Heart left ventricle (tissue), 16 donors: Measurements from ENCODE around the gene ETV2. TPM values are rescaled to one million over a fixed set of nuclear protein-coding genes. Genes with fewer than 3 reads are reported as not detected.
"Not testable (repeated sequence)": the region's sequence is repeated elsewhere in the genome, so short reads cannot be mapped to it uniquely, and the experiment has no call there.

ENCODE experiments used
- ATAC-seq, 4 donors: fragments of 200-7000 bp; cut with Tn5 transposase; one replicate each; pipeline ENCODE4 v1.9.1; 2020 to 2022; ENCODE audit warnings: moderate library complexity in 4 of 4, mild to moderate bottlenecking in 3 of 4, moderate number of reproducible peaks in 1 of 4
- DNase-seq, 5 donors: peaks; one replicate each; pipeline ENCODE4 v3.0.0-alpha.2; 2020
- H3K27ac ChIP-seq, 12 donors: fragments of 200-600 bp; sonication (generic) in 4 of 12; one replicate each; pipeline versions ENCODE4 v1.5.0 to v1.8.0; 2016 to 2022; ENCODE audit warnings: mild to moderate bottlenecking in 2 of 12
- H3K27me3 ChIP-seq, 9 donors: fragments of 200-600 bp; sonication (generic) in 2 of 9; one replicate each; pipeline versions ENCODE4 v1.5.1 to v1.8.0; 2016 to 2022; ENCODE audit warnings: mild to moderate bottlenecking in 3 of 9
- H3K36me3 ChIP-seq, 9 donors: fragments of 200-600 bp; sonication (generic) in 2 of 9; one replicate each; pipeline versions ENCODE4 v1.5.0 to v1.8.0; 2018 to 2022; ENCODE audit warnings: mild to moderate bottlenecking in 2 of 9
- H3K4me1 ChIP-seq, 12 donors: fragments of 200-600 bp; sonication (generic) in 4 of 12; one replicate each; pipeline versions ENCODE4 v1.5.0 to v1.8.0; 2016 to 2022; ENCODE audit warnings: mild to moderate bottlenecking in 3 of 12
- H3K4me3 ChIP-seq, 12 donors: fragments of 200-600 bp; sonication (generic) in 4 of 12; one replicate each; pipeline versions ENCODE4 v1.5.0 to v1.8.0; 2017 to 2022; ENCODE audit warnings: mild to moderate bottlenecking in 9 of 12, moderate library complexity in 4 of 12
- H3K9me3 ChIP-seq, 12 donors: fragments of 200-600 bp; sonication (generic) in 4 of 12; one replicate each; pipeline versions ENCODE4 v1.5.0 to v1.8.0; 2016 to 2022; ENCODE audit warnings: mild to moderate bottlenecking in 1 of 12
- CTCF ChIP-seq, 12 donors: fragments of 200-600 bp; sonication (generic) in 4 of 12; IDR thresholded peaks; one replicate each; pipeline versions ENCODE4 v1.5.0 to v1.8.0; 2018 to 2022; ENCODE audit warnings: antibody characterized with exemption in 12 of 12, mild to moderate bottlenecking in 5 of 12
- POLR2A ChIP-seq, 2 donors: fragments of 450-650 bp; IDR thresholded peaks; one replicate each; pipeline ENCODE4 v1.6.1; 2017; ENCODE audit warnings: antibody characterized with exemption in 2 of 2, mild to moderate bottlenecking in 2 of 2, moderate library complexity in 2 of 2
- WGBS, 4 donors: extraction: QIAGEN DNeasy Blood & Tissue Kit in 2 of 4; methylation state at CpG; one replicate each; pipeline versions ENCODE4 v1.1.5 to v1.1.7; 2013 to 2018; 5-methylcytosine and 5-hydroxymethylcytosine counted together
- intact Hi-C, 10 donors: fragments of 100-400 bp; cut with DNase I; formaldehyde crosslinking; loops; one replicate each; pipeline versions ENCODE4 v1.11.1 to v1.14.2; 2022
- polyA plus RNA-seq, 2 donors: library from polyadenylated mRNA; stranded (reverse); fragments of 200-250 nt; gene quantifications; one replicate each; pipeline ENCODE4 v1.2.3, GENCODE V29; 2013
- total RNA-seq, 9 donors: library from RNA; depleted of rRNA in 2 of 9; stranded (reverse); fragments of >200 nt in 2 of 9; fragmentation: NEBNext Ultra II Directional in 3 of 9; extraction: Animal tissue kit (Norgen Biotek cat#: 25700) in 3 of 9; gene quantifications; one replicate each; pipeline versions ENCODE4 v1.1.0 to v1.2.4, GENCODE V29; 2016 to 2023
- donor health status: ischemic (EF 13 %, LVEDD 7.1; RV severe dilation, severe dysfunction).
- donor health status: healthy with polysubstance abuse.
- donor health status: DM: no; HTN: yes; CAD: no.
- donor health status: DM: no; HTN: no; CAD: no.
- donor health status: ischemic (EF 25% LVEDD 6.9; RV normal size, moderate dysfunction).
- donor health status: ischemic (EF 25% LVEDD 5.7; RV mildly dilated, moderate dysfunction).
- donor health status: healthy.
- donor health status: DM: yes; HTN: yes; CAD: no.
- donor health status: ischemic (EF 35%, LVEDD 5.7; RV mildly dilated, moderate dysfunction).
- donor health status: nonischemic (EF 11% LVEDD 7.7; RV severe dilation, severe dysfunction).
- donor health status: DM: yes; HTN: yes; CAD: no.
- donor health status: PGD.
- donor health status: ischemic (EF 29% LVEDD 5.4; RV normal size, mild dysfunction).
- donor health status: nonischemic (EF 23%, LVEDD 6.1; RV moderate dilation, normal function).

Gene ETV2
- total and polyA plus RNA-seq, 11 donors: 0.23 to 1.6 (median 0.62) TPM; not detected in 2

GRCh38 chr19:35675589-35676140 is 34.1 kb downstream of the ETV2 start:
- H3K9me3 ChIP-seq: no peaks in the 10 kb centered on the region
- H3K4me1 ChIP-seq: peaks cover 0 to 8% (median 0%) of the 10 kb centered on the region in 12 donors
- ATAC-seq (no peak), DNase-seq (no peak)
- no peak overlapping the region for H3K27ac ChIP-seq
- no peak overlapping the region for H3K4me3 ChIP-seq
- H3K36me3 ChIP-seq: no peaks in the 10 kb centered on the region
- TF ChIP-seq CTCF (IDR thresholded peaks at IDR 0.05): no peak
- no peak for TF ChIP-seq POLR2A (IDR thresholded peaks at IDR 0.05)
- peaks cover 5 to 62% (median 31%) of the 10 kb centered on the region in 9 donors for H3K27me3 ChIP-seq
- 73 to 83% (median 79%) methylated on average over 15 of the region's 15 CpGs for WGBS, 4 donors
- intact Hi-C loops: no loop called here

GRCh38 chr19:35689836-35690235 is 48.3 kb downstream of the ETV2 start:
- H3K4me1 ChIP-seq: peaks cover 0 to 4% (median 0%) of the 10 kb centered on the region in 12 donors
- TF ChIP-seq CTCF (IDR thresholded peaks at IDR 0.05) (no peak), POLR2A (IDR thresholded peaks at IDR 0.05) (no peak)
- no peaks in the 10 kb centered on the region for H3K9me3 ChIP-seq
- no peaks in the 10 kb centered on the region for H3K27me3 ChIP-seq
- ATAC-seq (no peak), DNase-seq (no peak)
- 47 to 61% (median 59%) methylated on average over 4 of the region's 4 CpGs for WGBS, 4 donors
- H3K27ac ChIP-seq: no peak overlapping the region
- no peak overlapping the region for H3K4me3 ChIP-seq
- H3K36me3 ChIP-seq: no peaks in the 10 kb centered on the region
- intact Hi-C loops: loop anchor here in 5 of 10 donors (5.0 to 10.0 kb wide), 5 partner anchors 132 to 247 kb away; partner anchors contain the start of gene LRFN3 (in 2 of the 5)

GRCh38 chr19:35691106-35691505 is 49.6 kb downstream of the ETV2 start:
- DNase-seq, H3K9me3 ChIP-seq, H3K4me1 ChIP-seq, ATAC-seq, H3K27ac ChIP-seq, H3K4me3 ChIP-seq, H3K27me3 ChIP-seq, H3K36me3 ChIP-seq: not testable (repeated sequence)
- 93 to 95% (median 94%) methylated on average over 22 to 37 of the region's 37 CpGs for WGBS, 4 donors
- intact Hi-C loops: loop anchor here in 5 of 10 donors (5.0 to 10.0 kb wide), 5 partner anchors 131 to 246 kb away; partner anchors contain the start of gene LRFN3 (in 2 of the 5)

GRCh38 chr19:35692010-35692409 is 50.5 kb downstream of the ETV2 start:
- intact Hi-C loops: loop anchor here in 7 of 10 donors (2.0 to 10.0 kb wide), 8 partner anchors 25 to 245 kb away; partner anchors contain the start of gene LRFN3 (in 2 of the 7)
- Histone ChIP-seq H3K4me3 (no peak overlapping the region), H3K36me3 (no peaks in the 10 kb centered on the region), H3K27ac (no peak overlapping the region), H3K4me1 (peaks cover 0 to 4% (median 0%) of the 10 kb centered on the region in 12 donors), H3K9me3 (no peaks in the 10 kb centered on the region), H3K27me3 (no peaks in the 10 kb centered on the region)
- WGBS, 4 donors: 70 to 84% (median 82%) methylated on average over 6 to 11 of the region's 11 CpGs
- DNase-seq: peak in 1 of 5 donors; percentile 65
- ATAC-seq: no peak
- TF ChIP-seq POLR2A (IDR thresholded peaks at IDR 0.05): no peak
- no peak for TF ChIP-seq CTCF (IDR thresholded peaks at IDR 0.05)
